SK-N-SH (cell line): ENCODE data around the gene RNGTT.

ENCODE experiments used
- CHD2 ChIP-seq: fragments of 150-350 bp; IDR thresholded peaks from 2 replicates; pipeline ENCODE4 v1.6.1; 2018; ENCODE audit warnings: low read length; ENCODE audit not compliant: partially characterized antibody
- GABPA ChIP-seq: IDR thresholded peaks from 2 replicates; pipeline ENCODE4 v1.4.0; 2012; ENCODE audit warnings: low read depth, mild to moderate bottlenecking
- JUND ChIP-seq: IDR thresholded peaks from 2 replicates; pipeline ENCODE4 v1.4.0; 2012
- POLR2AphosphoS5 ChIP-seq: IDR thresholded peaks from 2 replicates; pipeline ENCODE4 v1.6.1; 2012; ENCODE audit warnings: low read depth, low read length
- TEAD4 ChIP-seq: IDR thresholded peaks from 2 replicates; pipeline ENCODE4 v1.4.0; 2012; ENCODE audit warnings: mild to moderate bottlenecking, borderline replicate concordance; ENCODE audit not compliant: insufficient read depth
- TF ChIP-seq, protein P1 (sequence below): fragments of 200-600 bp; sonication (generic); IDR thresholded peaks from 2 replicates; pipeline ENCODE4 v1.6.1; 2017; ENCODE audit warnings: antibody characterized with exemption, mild to moderate bottlenecking, moderate library complexity

DNA sequence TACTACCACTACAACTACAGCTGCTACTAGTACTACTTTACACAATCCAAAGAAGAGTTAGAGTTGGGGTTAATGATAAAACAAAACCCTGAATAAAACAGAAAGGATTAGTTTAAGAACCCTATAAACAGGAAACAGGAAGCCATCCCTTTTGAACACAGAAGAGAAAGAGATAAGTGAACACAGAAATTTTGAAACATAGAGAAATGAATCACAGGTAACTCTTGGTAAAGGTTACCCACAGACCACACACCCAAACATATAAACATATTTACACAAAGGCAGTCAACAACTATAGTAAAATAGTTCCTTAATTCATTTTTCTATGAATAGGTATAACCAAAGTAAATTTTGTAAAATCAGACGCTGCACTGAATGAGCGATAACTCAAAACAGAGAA, 98.1 kb downstream of the RNGTT start:
- TF ChIP-seq, protein P1, sequence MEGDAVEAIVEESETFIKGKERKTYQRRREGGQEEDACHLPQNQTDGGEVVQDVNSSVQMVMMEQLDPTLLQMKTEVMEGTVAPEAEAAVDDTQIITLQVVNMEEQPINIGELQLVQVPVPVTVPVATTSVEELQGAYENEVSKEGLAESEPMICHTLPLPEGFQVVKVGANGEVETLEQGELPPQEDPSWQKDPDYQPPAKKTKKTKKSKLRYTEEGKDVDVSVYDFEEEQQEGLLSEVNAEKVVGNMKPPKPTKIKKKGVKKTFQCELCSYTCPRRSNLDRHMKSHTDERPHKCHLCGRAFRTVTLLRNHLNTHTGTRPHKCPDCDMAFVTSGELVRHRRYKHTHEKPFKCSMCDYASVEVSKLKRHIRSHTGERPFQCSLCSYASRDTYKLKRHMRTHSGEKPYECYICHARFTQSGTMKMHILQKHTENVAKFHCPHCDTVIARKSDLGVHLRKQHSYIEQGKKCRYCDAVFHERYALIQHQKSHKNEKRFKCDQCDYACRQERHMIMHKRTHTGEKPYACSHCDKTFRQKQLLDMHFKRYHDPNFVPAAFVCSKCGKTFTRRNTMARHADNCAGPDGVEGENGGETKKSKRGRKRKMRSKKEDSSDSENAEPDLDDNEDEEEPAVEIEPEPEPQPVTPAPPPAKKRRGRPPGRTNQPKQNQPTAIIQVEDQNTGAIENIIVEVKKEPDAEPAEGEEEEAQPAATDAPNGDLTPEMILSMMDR = no peak
- TF ChIP-seq GABPA (no peak), JUND (no peak), POLR2AphosphoS5 (no peak), CHD2 (no peak), TEAD4 (no peak)
